Naive thymus-derived CD4-positive, alpha-beta T cell (primary cell): ENCODE measurements around the gene C17orf50. TPM values are rescaled to one million over a fixed set of nuclear protein-coding genes. Genes with fewer than 3 reads are reported as not detected.

ENCODE experiments used
- ATAC-seq: fragments of 150-1000 bp; cut with Tn5 transposase; 2 replicates; pipeline ENCODE4 v1.10.0; 2021; ENCODE audit warnings: mild to moderate bottlenecking, moderate library complexity
- CTCF ChIA-PET: fragments of 350-600 bp; sonication (Branson Sonifier 250); formaldehyde crosslinking; loops from one replicate; lab custom pipeline; 2021; ENCODE audit warnings: antibody characterized with exemption; lab: Charles Lee
- POLR2A ChIA-PET: fragments of 350-600 bp; sonication (Branson Sonifier 250); formaldehyde crosslinking; loops from one replicate; lab custom pipeline; 2021; ENCODE audit warnings: antibody characterized with exemption, inconsistent platforms; lab: Charles Lee
- DNase-seq, 9 donors: peaks; one replicate each; pipeline versions ENCODE4 v3.0.0 to v3.0.0-alpha.2; 2020 to 2022; ENCODE audit warnings: mixed read lengths in 1 of 9
- H3K27ac ChIP-seq: one replicate; pipeline ENCODE4 v1.7.0; 2013; ENCODE audit warnings: mild to moderate bottlenecking, low read depth, low read length, moderate library complexity
- H3K27me3 ChIP-seq, 2 donors: one replicate each; pipeline ENCODE4 v1.7.0; 2013; ENCODE audit warnings: low read length in 2 of 2, mild to moderate bottlenecking in 2 of 2, moderate library complexity in 2 of 2; ENCODE audit not compliant: control insufficient read depth in 2 of 2, insufficient read depth in 2 of 2
- H3K36me3 ChIP-seq, 3 experiments: 1 replicate in 2 of 3; 2 replicates in 1 of 3; pipeline ENCODE4 v1.7.0; 2013; ENCODE audit warnings: low read length in 3 of 3, mild to moderate bottlenecking in 3 of 3, moderate library complexity in 1 of 3; ENCODE audit not compliant: insufficient read depth in 3 of 3, control insufficient read depth in 2 of 3
- H3K4me1 ChIP-seq, 2 donors: one replicate each; pipeline ENCODE4 v1.7.0; 2013; ENCODE audit warnings: low read length in 2 of 2, mild to moderate bottlenecking in 2 of 2, moderate library complexity in 1 of 2; ENCODE audit not compliant: control insufficient read depth in 2 of 2, insufficient read depth in 2 of 2
- H3K4me3 ChIP-seq: 2 replicates; pipeline ENCODE4 v1.7.0; 2013; ENCODE audit warnings: mild to moderate bottlenecking, low read length
- H3K9me3 ChIP-seq, 3 experiments: 1 replicate in 2 of 3; 2 replicates in 1 of 3; pipeline ENCODE4 v1.7.0; 2013; ENCODE audit warnings: low read length in 3 of 3; ENCODE audit not compliant: control insufficient read depth in 2 of 3
- H3K27ac Mint-ChIP-seq, 9 donors: one replicate each; pipeline ENCODE4 v1.8.0; 2020 to 2022; ENCODE audit warnings: mixed read lengths in 9 of 9, mild to moderate bottlenecking in 8 of 9, moderate library complexity in 5 of 9, inconsistent platforms in 2 of 9
- H3K27me3 Mint-ChIP-seq, 5 donors: one replicate each; pipeline ENCODE4 v1.8.0; 2021 to 2022; ENCODE audit warnings: mixed read lengths in 5 of 5, mild to moderate bottlenecking in 1 of 5
- H3K36me3 Mint-ChIP-seq, 5 donors: one replicate each; pipeline ENCODE4 v1.8.0; 2020 to 2022; ENCODE audit warnings: mixed read lengths in 5 of 5, mild to moderate bottlenecking in 3 of 5, inconsistent platforms in 1 of 5
- H3K4me1 Mint-ChIP-seq, 7 donors: one replicate each; pipeline ENCODE4 v1.8.0; 2020 to 2022; ENCODE audit warnings: mixed read lengths in 7 of 7, mild to moderate bottlenecking in 3 of 7, inconsistent platforms in 1 of 7
- H3K4me3 Mint-ChIP-seq, 10 donors: one replicate each; pipeline ENCODE4 v1.8.0; 2020 to 2022; ENCODE audit warnings: mild to moderate bottlenecking in 10 of 10, mixed read lengths in 10 of 10, moderate library complexity in 6 of 10, inconsistent platforms in 2 of 10
- H3K9me3 Mint-ChIP-seq, 11 donors: one replicate each; pipeline ENCODE4 v1.8.0; 2020 to 2022; ENCODE audit warnings: mixed read lengths in 11 of 11, mild to moderate bottlenecking in 4 of 11, inconsistent platforms in 1 of 11, moderate library complexity in 1 of 11
- intact Hi-C, 2 donors: fragments of 100-400 bp; cut with micrococcal nuclease; formaldehyde crosslinking; loops; one replicate each; pipeline ENCODE4 v1.15.1; 2023
- polyA plus RNA-seq, 2 donors: library from polyadenylated mRNA; unstranded; fragments of 300-500 nt; fragmentation: Illumina TruSeq; gene quantifications; one replicate each; pipeline ENCODE4 v1.2.3, GENCODE V29; 2021
- total RNA-seq, 6 experiments: library from RNA in 5 of 6; stranded (reverse) in 5 of 6; gene quantifications; 1 replicate in 5 of 6; 2 replicates in 1 of 6; pipeline ENCODE4 v1.2.3 and lab custom pipeline; 2021 to 2026

The C17orf50 gene
- total and polyA plus RNA-seq, 7 experiments from 2014 or later, result 0.27 TPM; not detected in 6

- peaks cover 0 to 5% (median 0%) of the 10 kb centered on the region in 3 experiments for H3K36me3 ChIP-seq
- H3K36me3 Mint-ChIP-seq, result no peaks in the 10 kb centered on the region
- H3K4me1 ChIP-seq, result peaks cover 6 to 32% of the 10 kb centered on the region in 2 donors
- H3K27me3 ChIP-seq, result no peaks in the 10 kb centered on the region
- ChIA-PET CTCF (interaction anchor here (0.6 to 9.0 kb wide), 9 partner anchors 9 to 683 kb away, joined by 3 to 222 read pairs (median 4); partner anchors contain the start of genes C17orf50 and MMP28), POLR2A (interaction anchor here (0.6 to 1.3 kb wide), 6 partner anchors 11 to 89 kb away, joined by 3 to 8 read pairs (median 4); no protein-coding TSS in a partner anchor)
- no peak overlapping the region for H3K27ac ChIP-seq
- H3K27me3 Mint-ChIP-seq, result peaks cover 0 to 5% (median 0%) of the 10 kb centered on the region in 5 donors
- peak overlapping the region in 1 of 10 donors; percentile 0 for H3K4me3 Mint-ChIP-seq
- no peaks in the 10 kb centered on the region for H3K9me3 Mint-ChIP-seq
- no peak overlapping the region for H3K4me3 ChIP-seq
- ATAC-seq, result peak; percentile 50
- intact Hi-C loops, result loop anchor here (1.0 to 10.0 kb wide), 11 partner anchors 9 to 1143 kb away; partner anchors contain the start of genes AATF (in 1 of the 2), LIG3 (in 1 of the 2), MMP28 (in 1 of the 2) and SLFN11 (in 1 of the 2)
- H3K4me1 Mint-ChIP-seq, result peaks cover 28 to 66% (median 56%) of the 10 kb centered on the region in 7 donors
- peak overlapping the region in 5 of 9 donors; percentile 5 to 63 (median 31) for H3K27ac Mint-ChIP-seq
- no peaks in the 10 kb centered on the region for H3K9me3 ChIP-seq
- peak in 8 of 9 donors; percentile 38 to 80 (median 69) for DNase-seq
These were observed 44.0 kb downstream of the C17orf50 start for GRCh38 chr17:35804658-35805192.

GRCh38 chr17:35807371-35808144, 46.9 kb downstream of the C17orf50 start:
- Mint-ChIP-seq H3K36me3 (no peaks in the 10 kb centered on the region), H3K27ac (peak overlapping the region; percentile 91 to 99 (median 97)), H3K9me3 (no peaks in the 10 kb centered on the region), H3K4me3 (peak overlapping the region in 8 of 10 donors; percentile 14 to 97 (median 95)), H3K4me1 (peaks cover 21 to 63% (median 51%) of the 10 kb centered on the region in 7 donors), H3K27me3 (no peaks in the 10 kb centered on the region)
- intact Hi-C loops, result loop anchor here (2.0 to 10.0 kb wide), 10 partner anchors 195 to 1140 kb away; partner anchors contain the start of genes SLFN5 (in 2 of the 2), AATF (in 1 of the 2), AP2B1 (in 1 of the 2) and LIG3 (in 1 of the 2)
- Histone ChIP-seq H3K9me3 (no peaks in the 10 kb centered on the region), H3K4me3 (no peak overlapping the region), H3K27me3 (no peaks in the 10 kb centered on the region), H3K4me1 (peaks cover 29 to 34% of the 10 kb centered on the region in 2 donors), H3K27ac (peak overlapping the region; percentile 83), H3K36me3 (peaks cover 0 to 9% (median 0%) of the 10 kb centered on the region in 3 experiments)
- DNase-seq (no peak), ATAC-seq (no peak)
- POLR2A ChIA-PET, result interaction anchor here (1.2 to 5.7 kb wide), 8 partner anchors 11 to 647 kb away, joined by 3 to 108 read pairs (median 5); partner anchors contain the start of genes C17orf50 and MMP28
- CTCF ChIA-PET, result interaction anchor here (0.6 to 9.0 kb wide), 10 partner anchors 7 to 1425 kb away, joined by 3 to 222 read pairs (median 6); partner anchors contain the start of genes C17orf50 and MMP28

- peaks cover 26 to 63% (median 53%) of the 10 kb centered on the region in 7 donors for H3K4me1 Mint-ChIP-seq
- Histone ChIP-seq H3K4me3 (peak overlapping the region; percentile 91), H3K9me3 (no peaks in the 10 kb centered on the region), H3K4me1 (peaks cover 33 to 37% of the 10 kb centered on the region in 2 donors), H3K27me3 (no peaks in the 10 kb centered on the region), H3K36me3 (peaks cover 0 to 9% (median 0%) of the 10 kb centered on the region in 3 experiments), H3K27ac (peak overlapping the region; percentile 83)
- H3K27ac Mint-ChIP-seq, result peak overlapping the region; percentile 91 to 99 (median 97)
- ATAC-seq, result no peak
- CTCF ChIA-PET, result interaction anchor here (0.6 to 9.0 kb wide), 16 partner anchors 8 to 230 kb away, joined by 3 to 222 read pairs (median 5); partner anchors contain the start of genes C17orf50, MMP28 and PEX12
- H3K27me3 Mint-ChIP-seq, result no peaks in the 10 kb centered on the region
- H3K4me3 Mint-ChIP-seq, result peak overlapping the region; percentile 86 to 99 (median 96)
- POLR2A ChIA-PET, result interaction anchor here (0.6 to 5.7 kb wide), 32 partner anchors 8 to 846 kb away, joined by 3 to 108 read pairs (median 4); partner anchors contain the start of genes AP2B1, C17orf50, LIG3 and MMP28
- H3K36me3 Mint-ChIP-seq, result no peaks in the 10 kb centered on the region
- intact Hi-C loops, result loop anchor here (2.0 to 10.0 kb wide), 10 partner anchors 196 to 1139 kb away; partner anchors contain the start of genes SLFN5 (in 2 of the 2), AATF (in 1 of the 2), AP2B1 (in 1 of the 2) and LIG3 (in 1 of the 2)
- DNase-seq, result no peak
- no peaks in the 10 kb centered on the region for H3K9me3 Mint-ChIP-seq
These were observed 47.7 kb downstream of the C17orf50 start for GRCh38 chr17:35808240-35808961.

GRCh38 chr17:35808962-35809854, 48.5 kb downstream of the C17orf50 start, which contains the start of gene TAF15:
Gene TAF15 (plus strand): TSS chr17:35809484. CDS start chr17:35809570, 86 bp downstream.
- H3K9me3 ChIP-seq, result no peaks in the 10 kb centered on the region
- ChIA-PET POLR2A (interaction anchor here (0.6 to 5.7 kb wide), 34 partner anchors 8 to 847 kb away, joined by 3 to 108 read pairs (median 4); partner anchors contain the start of genes AP2B1, C17orf50, LIG3 and MMP28), CTCF (interaction anchor here (0.6 to 9.0 kb wide), 16 partner anchors 9 to 620 kb away, joined by 3 to 222 read pairs (median 5); partner anchors contain the start of genes C17orf50, MMP28 and PEX12)
- H3K27ac Mint-ChIP-seq, result peak within 1 kb of the TSS; percentile 91 to 99 (median 97)
- peaks cover 31 to 68% (median 57%) of the 10 kb centered on the region in 7 donors for H3K4me1 Mint-ChIP-seq
- H3K4me3 Mint-ChIP-seq, result peak within 1 kb of the TSS; percentile 86 to 99 (median 96)
- H3K27me3 ChIP-seq, result no peaks in the 10 kb centered on the region
- peak; percentile 85 to 97 (median 97) for DNase-seq
- peak within 1 kb of the TSS; percentile 83 for H3K27ac ChIP-seq
- peaks cover 0 to 4% (median 0%) of the 10 kb centered on the region in 5 donors for H3K36me3 Mint-ChIP-seq
- peaks cover 33 to 37% of the 10 kb centered on the region in 2 donors for H3K4me1 ChIP-seq
- peak within 1 kb of the TSS; percentile 91 for H3K4me3 ChIP-seq
- H3K27me3 Mint-ChIP-seq, result no peaks in the 10 kb centered on the region
- ATAC-seq, result peak; percentile 97
- intact Hi-C loops, result loop anchor here (1.0 to 10.0 kb wide), 18 partner anchors 10 to 1138 kb away; partner anchors contain the start of genes AP2B1 (in 2 of the 2), LIG3 (in 2 of the 2), SLFN5 (in 2 of the 2) and AATF (in 1 of the 2)
- no peaks in the 10 kb centered on the region for H3K9me3 Mint-ChIP-seq
- peaks cover 0 to 9% (median 0%) of the 10 kb centered on the region in 3 experiments for H3K36me3 ChIP-seq
